Measurements from ENCODE around the gene PINK1.

The PINK1 gene

DNA sequence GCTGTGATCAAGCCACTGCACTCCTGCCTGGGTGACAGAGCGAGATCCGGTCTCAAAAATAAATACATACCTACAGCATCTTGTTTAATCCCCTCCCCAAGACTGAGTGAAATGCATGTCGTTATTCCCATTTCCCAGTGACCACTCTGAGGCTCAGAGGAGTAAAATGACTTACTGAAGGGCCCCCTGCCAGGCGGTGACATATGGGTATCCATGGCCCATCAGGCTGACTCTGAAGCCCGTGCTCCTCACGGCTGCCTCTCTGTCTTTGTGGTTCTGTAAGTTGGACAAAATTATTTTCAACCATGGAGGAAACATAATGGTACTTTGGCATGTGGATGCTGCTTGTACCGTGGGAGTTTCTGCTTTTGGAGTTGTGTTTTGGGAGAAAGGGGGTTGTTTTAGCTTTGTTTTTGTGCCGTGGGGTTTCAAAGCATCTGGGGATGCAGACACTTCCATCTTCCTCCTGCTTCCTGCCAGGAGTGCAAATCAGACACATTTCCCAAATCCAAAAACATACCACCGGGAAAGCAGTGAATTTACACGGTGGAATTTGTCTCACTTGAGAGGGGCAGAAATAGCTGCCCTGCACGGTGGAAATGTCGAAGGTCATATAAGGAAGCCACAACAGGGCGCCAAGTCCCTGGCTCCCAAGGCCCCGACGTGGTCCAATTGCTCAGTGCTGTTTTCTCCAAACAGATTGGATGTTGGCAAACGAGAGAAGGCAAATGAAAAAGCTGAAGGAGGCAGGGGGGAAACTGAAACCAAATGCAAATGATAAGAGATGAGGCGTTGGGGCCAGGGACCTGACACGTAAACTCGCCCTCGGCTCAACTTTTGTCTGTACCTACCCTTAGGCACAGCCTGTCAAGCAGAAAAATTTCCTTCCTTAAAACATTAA, 17.1 kb upstream of the PINK1 start:
- H3K4me2 ChIP-seq (ENCODE audit: low read length): no peak overlapping the region
- H3K36me3 ChIP-seq (ENCODE audit: control insufficient read depth, low read length): no peaks in the 10 kb centered on the region
- H4K20me1 ChIP-seq (ENCODE audit: control insufficient read depth, insufficient read depth, low read depth, low read length): no peaks in the 10 kb centered on the region
- no peaks in the 10 kb centered on the region for H3K79me2 ChIP-seq (ENCODE audit: control insufficient read depth, low read length)
- no peak overlapping the region for H3K27ac ChIP-seq (ENCODE audit: low read depth, low read length)
- H3K27me3 ChIP-seq (ENCODE audit: control insufficient read depth, low read length): no peaks in the 10 kb centered on the region
- no peaks in the 10 kb centered on the region for H3K9me3 ChIP-seq (ENCODE audit: control insufficient read depth, insufficient read depth, low read length)
- TF ChIP-seq CTCF (IDR thresholded peaks at IDR 0.05; ENCODE audit: low read depth, low read length, poor library complexity, severe bottlenecking): no peak
- no peak for TF ChIP-seq EZH2phosphoT487 (IDR thresholded peaks at IDR 0.05; ENCODE audit: borderline replicate concordance, low read length)
- no peak overlapping the region for H3K4me3 ChIP-seq (ENCODE audit: low read length)
- no peaks in the 10 kb centered on the region for H3K4me1 ChIP-seq (ENCODE audit: control insufficient read depth, low read length)
- no peaks in the 10 kb centered on the region for H3F3A ChIP-seq (ENCODE audit: control insufficient read depth, insufficient read depth)
- H3K9me2 ChIP-seq (replicated peaks; ENCODE audit: control insufficient read depth, low read length): no peaks in the 10 kb centered on the region

DNA sequence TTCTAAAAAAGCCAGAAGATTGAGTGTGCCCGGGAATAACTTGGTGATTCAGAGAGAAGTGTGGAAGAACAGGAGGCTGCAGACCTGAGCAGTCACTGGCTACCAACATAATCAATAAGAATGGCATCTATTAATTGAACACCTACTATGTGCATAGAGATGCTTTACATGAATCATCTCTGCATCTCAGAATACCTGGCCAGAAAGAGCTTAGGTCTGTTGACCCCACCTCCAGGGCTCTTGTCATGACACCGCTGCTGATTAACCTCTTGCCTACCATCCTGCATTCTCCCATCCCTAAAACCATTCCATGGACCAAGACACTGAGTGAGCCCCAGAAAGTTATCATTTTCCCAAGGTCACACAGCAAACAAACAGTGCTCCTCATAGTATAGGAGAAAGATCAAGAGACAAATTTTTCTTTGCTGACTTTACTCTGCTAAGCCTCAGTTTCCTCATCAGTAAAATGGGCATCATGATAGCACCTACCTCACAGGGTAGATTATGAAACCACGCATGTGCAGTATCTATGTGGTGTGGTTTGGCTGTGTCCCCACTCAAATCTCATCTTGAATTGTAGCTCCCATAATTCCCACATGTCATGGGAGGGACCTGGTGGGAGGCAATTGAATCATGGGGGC, 16.3 kb upstream of the PINK1 start:
- no peak overlapping the region for H3K4me3 ChIP-seq (ENCODE audit: low read length)
- no peaks in the 10 kb centered on the region for H3K27me3 ChIP-seq (ENCODE audit: control insufficient read depth, low read length)
- no peaks in the 10 kb centered on the region for H3K79me2 ChIP-seq (ENCODE audit: control insufficient read depth, low read length)
- H3K9me2 ChIP-seq (replicated peaks; ENCODE audit: control insufficient read depth, low read length): no peaks in the 10 kb centered on the region
- no peaks in the 10 kb centered on the region for H3K4me1 ChIP-seq (ENCODE audit: control insufficient read depth, low read length)
- H3F3A ChIP-seq (ENCODE audit: control insufficient read depth, insufficient read depth): no peaks in the 10 kb centered on the region
- H3K4me2 ChIP-seq (ENCODE audit: low read length): no peak overlapping the region
- H4K20me1 ChIP-seq (ENCODE audit: control insufficient read depth, insufficient read depth, low read depth, low read length): no peaks in the 10 kb centered on the region
- no peaks in the 10 kb centered on the region for H3K9me3 ChIP-seq (ENCODE audit: control insufficient read depth, insufficient read depth, low read length)
- TF ChIP-seq EZH2phosphoT487 (IDR thresholded peaks at IDR 0.05; ENCODE audit: borderline replicate concordance, low read length) (no peak), CTCF (IDR thresholded peaks at IDR 0.05; ENCODE audit: low read depth, low read length, poor library complexity, severe bottlenecking) (no peak)
- H3K36me3 ChIP-seq (ENCODE audit: control insufficient read depth, low read length): no peaks in the 10 kb centered on the region
- no peak overlapping the region for H3K27ac ChIP-seq (ENCODE audit: low read depth, low read length)

GRCh38 chr1:20618550-20618949, 14.7 kb upstream of the PINK1 start:
- no peak overlapping the region for H3K4me2 ChIP-seq (ENCODE audit: low read length)
- no peak overlapping the region for H3K4me3 ChIP-seq (ENCODE audit: low read length)
- H3F3A ChIP-seq (ENCODE audit: control insufficient read depth, insufficient read depth): no peaks in the 10 kb centered on the region
- no peaks in the 10 kb centered on the region for H3K9me2 ChIP-seq (replicated peaks; ENCODE audit: control insufficient read depth, low read length)
- H3K4me1 ChIP-seq (ENCODE audit: control insufficient read depth, low read length): no peaks in the 10 kb centered on the region
- H3K27me3 ChIP-seq (ENCODE audit: control insufficient read depth, low read length): no peaks in the 10 kb centered on the region
- no peaks in the 10 kb centered on the region for H3K9me3 ChIP-seq (ENCODE audit: control insufficient read depth, insufficient read depth, low read length)
- no peaks in the 10 kb centered on the region for H3K36me3 ChIP-seq (ENCODE audit: control insufficient read depth, low read length)
- no peaks in the 10 kb centered on the region for H3K79me2 ChIP-seq (ENCODE audit: control insufficient read depth, low read length)
- H4K20me1 ChIP-seq (ENCODE audit: control insufficient read depth, insufficient read depth, low read depth, low read length): no peaks in the 10 kb centered on the region
- H3K27ac ChIP-seq (ENCODE audit: low read depth, low read length): no peak overlapping the region
- TF ChIP-seq CTCF (IDR thresholded peaks at IDR 0.05; ENCODE audit: low read depth, low read length, poor library complexity, severe bottlenecking) (no peak), EZH2phosphoT487 (IDR thresholded peaks at IDR 0.05; ENCODE audit: borderline replicate concordance, low read length) (no peak)

Measured in DOHH2 (cell line).